Stomach (tissue), 9 donors: ENCODE measurements around the gene FAM13C. TPM values are rescaled to one million over a fixed set of nuclear protein-coding genes. Genes with fewer than 3 reads are reported as not detected.
A peak's percentile ranks its signal among the peaks of the same experiment; 100 is the strongest.

Experiments
- DNase-seq, 2 donors: peaks; one replicate each; pipeline versions ENCODE4 v3.0.0 to v3.0.0-alpha.2; 2013 to 2019
- H3K27ac ChIP-seq, 5 donors: fragments of 200-600 bp in 4 of 5; sonication (generic) in 4 of 5; one replicate each; pipeline ENCODE4 v1.5.1; 2013 to 2019; ENCODE audit warnings: mild to moderate bottlenecking in 1 of 5, moderate library complexity in 1 of 5
- H3K27me3 ChIP-seq, 3 donors: fragments of 200-600 bp; sonication (generic); one replicate each; pipeline ENCODE4 v1.5.1; 2017 to 2019; ENCODE audit warnings: mixed run types in 1 of 3
- H3K36me3 ChIP-seq, 4 donors: fragments of 200-600 bp; sonication (generic); 1 replicate in 3 of 4; 2 replicates in 1 of 4; pipeline ENCODE4 v1.5.1; 2016 to 2019
- H3K4me1 ChIP-seq, 4 donors: fragments of 200-600 bp; sonication (generic); one replicate each; pipeline ENCODE4 v1.5.1; 2016 to 2019
- H3K4me3 ChIP-seq, 4 donors: fragments of 200-600 bp; sonication (generic) in 3 of 4; one replicate each; pipeline ENCODE4 v1.5.1; 2016 to 2019; ENCODE audit warnings: mild to moderate bottlenecking in 1 of 4
- H3K9me3 ChIP-seq, 4 donors: fragments of 200-600 bp; sonication (generic); one replicate each; pipeline ENCODE4 v1.5.1; 2016 to 2019
- CTCF ChIP-seq, 7 experiments: fragments of 450-650 bp in 4 of 7; fragments of 200-600 bp in 3 of 7; sonication (generic) in 3 of 7; IDR thresholded peaks; one replicate each; pipeline ENCODE4 v1.5.1; 2016 to 2019; ENCODE audit warnings: antibody characterized with exemption in 7 of 7, control low read depth in 2 of 7, mild to moderate bottlenecking in 1 of 7
- EP300 ChIP-seq: sonication (generic); formaldehyde crosslinking; IDR thresholded peaks from one replicate; pipeline ENCODE4 v1.6.1; 2017; ENCODE audit warnings: antibody characterized with exemption
- POLR2A ChIP-seq, 4 donors: fragments of 450-650 bp; IDR thresholded peaks; one replicate each; pipeline ENCODE4 v1.6.1; 2016; ENCODE audit warnings: antibody characterized with exemption in 4 of 4, control low read depth in 2 of 4, mild to moderate bottlenecking in 1 of 4, moderate library complexity in 1 of 4
- POLR2AphosphoS5 ChIP-seq, 3 donors: sonication (generic); formaldehyde crosslinking; IDR thresholded peaks; one replicate each; pipeline ENCODE4 v1.6.1; 2016; ENCODE audit warnings: antibody characterized with exemption in 3 of 3
- WGBS, 5 donors: extraction: QIAGEN DNeasy Blood & Tissue Kit in 3 of 5; methylation state at CpG; one replicate each; pipeline versions ENCODE4 v1.1.5 to v1.1.7; 2013 to 2018; 5-methylcytosine and 5-hydroxymethylcytosine counted together
- intact Hi-C: fragments of 100-400 bp; cut with DNase I; formaldehyde crosslinking; loops from one replicate; pipeline ENCODE4 v1.15.1; 2023; ENCODE audit warnings: low total_unique reads
- polyA plus RNA-seq, 3 donors: library from polyadenylated mRNA; stranded (reverse); fragments of 200-250 nt; gene quantifications; one replicate each; pipeline ENCODE4 v1.2.3, GENCODE V29; 2013
- total RNA-seq, 5 donors: library from RNA; depleted of rRNA; stranded (reverse); fragments of >200 nt; gene quantifications; one replicate each; pipeline versions ENCODE4 v1.1.0 to v1.2.3, GENCODE V29; 2014 to 2016
- donor health status: healthy with polysubstance abuse.
- donor health status: Bipolar disorder and iron deficiency.
- donor health status: healthy.

FAM13C gene
- total and polyA plus RNA-seq, 8 donors: 0.89 to 47.3 (median 9.2) TPM

GRCh38 chr10:59289853-59290252 lies 72.5 kb downstream of the FAM13C start:
- no peak for DNase-seq
- intact Hi-C loops: no loop called here
- WGBS, 5 donors: 68 to 85% (median 77%) methylated on average over 3 of the region's 3 CpGs
- Histone ChIP-seq H3K27me3 (no peaks in the 10 kb centered on the region), H3K36me3 (no peaks in the 10 kb centered on the region), H3K27ac (no peak overlapping the region), H3K9me3 (no peaks in the 10 kb centered on the region), H3K4me1 (peaks cover 0 to 14% (median 3%) of the 10 kb centered on the region in 4 donors), H3K4me3 (no peak overlapping the region)
- TF ChIP-seq CTCF (IDR thresholded peaks at IDR 0.05): no peak

GRCh38 chr10:59287587-59288255 lies 74.6 kb downstream of the FAM13C start:
- no peak for TF ChIP-seq POLR2A (IDR thresholded peaks at IDR 0.05)
- no peak for DNase-seq
- Histone ChIP-seq H3K36me3 (no peaks in the 10 kb centered on the region), H3K9me3 (no peaks in the 10 kb centered on the region), H3K4me3 (no peak overlapping the region), H3K27me3 (no peaks in the 10 kb centered on the region), H3K4me1 (peaks cover 0 to 23% (median 3%) of the 10 kb centered on the region in 4 donors), H3K27ac (no peak overlapping the region)
- intact Hi-C loops: no loop called here
- WGBS, 5 donors: 76 to 88% (median 80%) methylated on average over 3 of the region's 3 CpGs

GRCh38 chr10:59285848-59286247 lies 76.5 kb downstream of the FAM13C start:
- Histone ChIP-seq H3K27me3 (no peaks in the 10 kb centered on the region), H3K9me3 (no peaks in the 10 kb centered on the region), H3K27ac (no peak overlapping the region), H3K4me1 (peaks cover 0 to 23% (median 3%) of the 10 kb centered on the region in 4 donors), H3K4me3 (no peak overlapping the region), H3K36me3 (no peaks in the 10 kb centered on the region)
- no peak for DNase-seq
- intact Hi-C loops: no loop called here
- 68 to 83% (median 76%) methylated on average over 4 of the region's 4 CpGs for WGBS, 5 donors
- TF ChIP-seq POLR2A (IDR thresholded peaks at IDR 0.05) (no peak), EP300 (no peak), CTCF (IDR thresholded peaks at IDR 0.05) (no peak)

- Histone ChIP-seq H3K4me1 (peaks cover 0 to 23% (median 3%) of the 10 kb centered on the region in 4 donors), H3K27ac (peak overlapping the region in 1 of 5 donors; percentile 8), H3K27me3 (no peaks in the 10 kb centered on the region), H3K4me3 (no peak overlapping the region), H3K36me3 (no peaks in the 10 kb centered on the region), H3K9me3 (no peaks in the 10 kb centered on the region)
- intact Hi-C loops: no loop called here
- no peak for DNase-seq
- WGBS, 5 donors: 76 to 89% (median 80%) methylated on average over 4 of the region's 4 CpGs
- TF ChIP-seq POLR2AphosphoS5 (IDR thresholded peaks at IDR 0.05) (no peak), CTCF (IDR thresholded peaks at IDR 0.05) (no peak), POLR2A (IDR thresholded peaks at IDR 0.05) (no peak), EP300 (no peak)
Observed at GRCh38 chr10:59285073-59285472, 77.3 kb downstream of the FAM13C start.
